Lung (tissue), 12 donors: ENCODE results near the gene MCHR1. TPM values are rescaled to one million over a fixed set of nuclear protein-coding genes. Genes with fewer than 3 reads are reported as not detected.

Experiments used
- ATAC-seq: fragments of 200-7000 bp; cut with Tn5 transposase; one replicate; pipeline ENCODE4 v1.9.1; 2020; ENCODE audit warnings: moderate number of reproducible peaks; ENCODE audit not compliant: insufficient read depth, low FRiP score
- DNase-seq, 3 donors: peaks; one replicate each; pipeline ENCODE4 v3.0.0-alpha.2; 2013 to 2017
- H3K27ac ChIP-seq, 2 donors: one replicate each; pipeline ENCODE4 v1.5.1; 2013; ENCODE audit warnings: mild to moderate bottlenecking in 2 of 2, moderate library complexity in 2 of 2, control low read depth in 1 of 2, inconsistent platforms in 1 of 2, low read depth in 1 of 2, low read length in 1 of 2
- H3K27me3 ChIP-seq, 3 donors: one replicate each; pipeline ENCODE4 v1.5.1; 2013; ENCODE audit warnings: low read length in 2 of 3; ENCODE audit not compliant: control insufficient read depth in 3 of 3, insufficient read depth in 3 of 3
- H3K36me3 ChIP-seq, 4 donors: one replicate each; pipeline ENCODE4 v1.5.1; 2013; ENCODE audit warnings: low read length in 4 of 4, mild to moderate bottlenecking in 1 of 4, moderate library complexity in 1 of 4; ENCODE audit not compliant: control insufficient read depth in 4 of 4, insufficient read depth in 4 of 4
- H3K4me1 ChIP-seq, 5 donors: one replicate each; pipeline ENCODE4 v1.5.1; 2013; ENCODE audit warnings: low read length in 5 of 5, mild to moderate bottlenecking in 2 of 5, moderate library complexity in 1 of 5; ENCODE audit not compliant: control insufficient read depth in 5 of 5, insufficient read depth in 5 of 5
- H3K4me3 ChIP-seq: one replicate; pipeline ENCODE4 v1.5.1; 2013; ENCODE audit warnings: mild to moderate bottlenecking, control low read depth, moderate library complexity
- H3K9ac ChIP-seq, 2 donors: one replicate each; pipeline ENCODE4 v1.5.1; 2013; ENCODE audit warnings: low read length in 2 of 2, control low read depth in 1 of 2; ENCODE audit not compliant: insufficient read depth in 1 of 2
- H3K9me3 ChIP-seq, 4 donors: one replicate each; pipeline ENCODE4 v1.5.1; 2013; ENCODE audit warnings: low read length in 3 of 4, mild to moderate bottlenecking in 1 of 4, moderate library complexity in 1 of 4; ENCODE audit not compliant: control insufficient read depth in 4 of 4, insufficient read depth in 3 of 4
- WGBS, 2 donors: extraction: QIAGEN DNeasy Blood & Tissue Kit; methylation state at CpG; one replicate each; pipeline ENCODE4 v1.1.7; 2013; 5-methylcytosine and 5-hydroxymethylcytosine counted together
- polyA plus RNA-seq, 2 donors: library from polyadenylated mRNA; stranded (reverse); fragments of 200-250 nt; gene quantifications; one replicate each; pipeline ENCODE4 v1.2.1, GENCODE V29; 2013
- total RNA-seq, 2 donors: library from RNA; depleted of rRNA in 1 of 2; stranded (reverse); fragments of >200 nt in 1 of 2; gene quantifications; one replicate each; pipeline ENCODE4 v1.2.1, GENCODE V29; 2014 to 2021
- TF ChIP-seq, protein P1 (sequence below): IDR thresholded peaks from 2 replicates; pipeline ENCODE4 v1.5.1; 2012; ENCODE audit warnings: mild to moderate bottlenecking; ENCODE audit errors: control extremely low read depth, extremely low read depth
- donor health status: control.
- donor health status: control.
- donor health status: Bipolar disorder and iron deficiency.
- donor health status: healthy.
- donor health status: DM: yes; HTN: yes; CAD: no.

The MCHR1 gene
- total and polyA plus RNA-seq, 4 donors = 0.06 to 0.62 (median 0.29) TPM

- WGBS, 2 donors = 48 to 58% methylated on average over 6 of the region's 6 CpGs
- Histone ChIP-seq H3K36me3 (no peaks in the 10 kb centered on the region), H3K9ac (peak overlapping the region in 1 of 2 donors; percentile 40), H3K27ac (peak overlapping the region in 1 of 2 donors; percentile 65), H3K4me1 (peaks cover 0 to 37% (median 5%) of the 10 kb centered on the region in 5 donors), H3K4me3 (no peak overlapping the region), H3K9me3 (no peaks in the 10 kb centered on the region), H3K27me3 (no peaks in the 10 kb centered on the region)
- peak; percentile 82 to 96 (median 95) for DNase-seq
- TF ChIP-seq, protein P1, sequence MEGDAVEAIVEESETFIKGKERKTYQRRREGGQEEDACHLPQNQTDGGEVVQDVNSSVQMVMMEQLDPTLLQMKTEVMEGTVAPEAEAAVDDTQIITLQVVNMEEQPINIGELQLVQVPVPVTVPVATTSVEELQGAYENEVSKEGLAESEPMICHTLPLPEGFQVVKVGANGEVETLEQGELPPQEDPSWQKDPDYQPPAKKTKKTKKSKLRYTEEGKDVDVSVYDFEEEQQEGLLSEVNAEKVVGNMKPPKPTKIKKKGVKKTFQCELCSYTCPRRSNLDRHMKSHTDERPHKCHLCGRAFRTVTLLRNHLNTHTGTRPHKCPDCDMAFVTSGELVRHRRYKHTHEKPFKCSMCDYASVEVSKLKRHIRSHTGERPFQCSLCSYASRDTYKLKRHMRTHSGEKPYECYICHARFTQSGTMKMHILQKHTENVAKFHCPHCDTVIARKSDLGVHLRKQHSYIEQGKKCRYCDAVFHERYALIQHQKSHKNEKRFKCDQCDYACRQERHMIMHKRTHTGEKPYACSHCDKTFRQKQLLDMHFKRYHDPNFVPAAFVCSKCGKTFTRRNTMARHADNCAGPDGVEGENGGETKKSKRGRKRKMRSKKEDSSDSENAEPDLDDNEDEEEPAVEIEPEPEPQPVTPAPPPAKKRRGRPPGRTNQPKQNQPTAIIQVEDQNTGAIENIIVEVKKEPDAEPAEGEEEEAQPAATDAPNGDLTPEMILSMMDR = no peak
- no peak for ATAC-seq
Measured at GRCh38 chr22:40709752-40710413, 30.6 kb downstream of the MCHR1 start.

- Histone ChIP-seq H3K9me3 (no peaks in the 10 kb centered on the region), H3K9ac (no peak overlapping the region), H3K27me3 (no peaks in the 10 kb centered on the region), H3K36me3 (no peaks in the 10 kb centered on the region), H3K4me1 (peaks cover 0 to 38% (median 5%) of the 10 kb centered on the region in 5 donors), H3K4me3 (no peak overlapping the region), H3K27ac (no peak overlapping the region)
- ATAC-seq (no peak), DNase-seq (no peak)
- WGBS, 2 donors = 96% methylated on average over 12 of the region's 12 CpGs
- TF ChIP-seq, protein P1 = no peak
Measured at GRCh38 chr22:40712311-40712710, 33.0 kb downstream of the MCHR1 start.

DNA sequence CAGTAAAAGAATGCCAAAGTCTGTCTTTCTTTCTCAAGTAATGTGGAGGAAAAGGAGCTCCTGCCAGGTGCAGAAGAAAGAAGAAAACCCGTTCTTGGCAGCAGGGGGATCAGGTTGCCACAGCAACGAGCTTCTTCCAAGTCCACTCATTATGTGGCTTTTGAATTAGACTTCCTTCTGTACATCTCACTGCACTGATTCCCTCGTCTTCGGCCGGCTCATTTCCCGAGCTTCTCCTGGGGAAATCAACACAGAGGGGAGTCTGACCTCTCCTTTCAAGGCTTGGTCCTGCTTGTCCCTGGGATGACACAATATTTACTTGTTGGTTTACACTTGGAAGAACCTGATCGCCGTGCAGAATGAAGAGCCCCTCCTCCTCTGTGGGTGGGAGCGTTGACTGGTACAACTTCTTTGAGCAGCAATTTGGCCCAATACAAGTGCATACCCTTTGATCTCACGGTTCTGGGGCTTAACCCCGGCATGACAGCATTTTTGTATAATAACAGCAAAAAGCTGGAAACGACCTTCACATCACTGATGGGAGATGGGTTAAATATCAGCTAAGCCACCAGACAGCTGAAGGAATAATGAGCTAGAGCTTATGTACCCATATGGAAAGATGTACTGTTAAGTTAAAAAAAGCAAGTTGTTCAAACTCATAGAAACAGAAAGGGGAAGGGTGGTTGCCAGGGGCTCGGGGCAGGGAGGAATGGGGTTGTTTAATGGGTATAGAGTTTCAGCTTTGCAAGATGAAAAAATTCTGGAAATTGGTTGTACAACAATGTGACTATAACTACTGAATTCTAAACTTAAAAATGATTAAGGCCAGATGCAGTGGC, 35.4 kb downstream of the MCHR1 start:
- 18 to 21% methylated on average over 13 of the region's 13 CpGs for WGBS, 2 donors
- no peak overlapping the region for H3K27ac ChIP-seq

More for the DNA sequence above, 35.4 kb downstream of the MCHR1 start:
- Histone ChIP-seq H3K27me3 (no peaks in the 10 kb centered on the region), H3K36me3 (no peaks in the 10 kb centered on the region), H3K9ac (peak overlapping the region in 1 of 2 donors; percentile 19), H3K4me1 (peaks cover 0 to 29% (median 5%) of the 10 kb centered on the region in 5 donors), H3K4me3 (no peak overlapping the region), H3K9me3 (no peaks in the 10 kb centered on the region)
- TF ChIP-seq, protein P1 = no peak
- ATAC-seq = no peak
- peak; percentile 48 to 65 (median 53) for DNase-seq
